Astrocyte of the hippocampus (primary cell): Measurements from ENCODE around the gene SERPINA5.
"Not testable (repeated sequence)": the region's sequence is repeated elsewhere in the genome, so short reads cannot be mapped to it uniquely, and the experiment has no call there.

ENCODE experiments used
- DNase-seq: peaks from one replicate; pipeline ENCODE4 v3.0.0; 2011; ENCODE audit warnings: low read depth, low spot score

The SERPINA5 gene

GRCh38 chr14:94621358-94622134 lies 40.3 kb downstream of the SERPINA5 start:
- DNase-seq: no peak

DNA sequence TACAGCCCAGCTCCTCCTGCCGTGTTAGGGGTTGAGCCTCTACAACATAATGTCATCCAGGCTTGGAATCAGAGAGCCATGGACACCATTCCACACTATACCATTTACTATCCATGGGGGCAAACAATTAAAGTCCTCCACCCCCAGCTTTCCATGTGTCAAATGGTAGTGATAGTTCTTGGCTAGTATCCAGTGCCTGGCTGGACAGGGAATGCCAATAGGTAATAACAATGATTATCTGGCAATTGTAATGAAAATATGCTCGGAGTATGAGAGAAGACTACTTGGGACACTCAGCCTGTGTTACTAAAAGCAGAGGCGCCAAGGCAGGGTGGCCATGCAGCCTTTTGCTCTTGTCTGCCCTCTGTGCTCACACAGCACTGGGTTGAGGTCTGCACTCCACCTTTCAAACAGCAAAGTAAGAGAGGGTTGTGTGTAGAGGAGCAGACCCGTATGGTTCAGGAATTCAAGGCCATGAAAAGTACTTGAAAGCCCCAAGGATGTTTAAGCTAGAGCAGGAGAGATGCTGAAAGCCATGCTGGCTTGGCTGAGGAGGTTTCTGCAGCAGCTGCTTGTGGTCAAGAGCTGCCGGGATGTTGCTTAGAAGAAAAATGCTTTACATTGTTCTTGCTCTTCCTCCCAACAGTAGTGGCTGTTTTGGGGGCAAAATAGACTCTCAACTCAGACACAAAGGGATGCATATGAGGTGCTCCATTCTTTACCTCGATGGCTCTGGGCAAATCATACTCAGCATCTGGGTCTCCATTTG lies 41.6 kb downstream of the SERPINA5 start:
- DNase-seq: peak; percentile 27

- DNase-seq: no peak
Observed at GRCh38 chr14:94623422-94623809, 42.2 kb downstream of the SERPINA5 start.

DNA sequence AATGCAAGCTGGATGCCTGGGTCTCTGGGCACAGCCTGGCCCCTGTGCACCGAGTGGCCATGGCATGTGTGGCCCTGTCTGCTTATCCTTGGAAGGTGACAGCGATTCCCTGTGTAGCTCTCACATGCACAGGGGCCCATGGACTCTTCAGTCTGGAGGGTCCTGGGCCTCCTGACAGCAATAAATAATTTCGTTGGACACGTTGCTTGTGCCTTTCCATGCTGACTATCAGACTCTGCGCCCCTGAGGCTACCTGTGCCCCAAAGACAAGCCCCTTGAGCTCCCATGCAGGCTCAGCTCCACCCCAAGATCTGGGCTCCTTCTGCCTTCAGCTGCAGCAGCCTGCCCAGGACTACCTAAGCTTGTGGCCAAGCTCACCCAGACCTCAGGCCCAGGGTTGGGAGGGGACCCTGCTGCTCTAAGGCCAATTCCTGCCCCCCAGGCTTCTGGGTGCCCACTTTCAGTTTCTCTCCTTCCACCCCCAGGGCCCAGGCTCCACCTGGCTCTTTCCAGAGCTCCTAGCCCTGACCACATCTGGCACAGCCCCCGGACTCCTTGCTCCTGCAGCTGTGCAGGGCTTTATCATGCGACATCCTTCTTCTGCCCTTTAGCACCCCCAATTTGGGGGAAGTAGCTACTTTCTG lies 42.8 kb downstream of the SERPINA5 start:
- no peak for DNase-seq

DNA sequence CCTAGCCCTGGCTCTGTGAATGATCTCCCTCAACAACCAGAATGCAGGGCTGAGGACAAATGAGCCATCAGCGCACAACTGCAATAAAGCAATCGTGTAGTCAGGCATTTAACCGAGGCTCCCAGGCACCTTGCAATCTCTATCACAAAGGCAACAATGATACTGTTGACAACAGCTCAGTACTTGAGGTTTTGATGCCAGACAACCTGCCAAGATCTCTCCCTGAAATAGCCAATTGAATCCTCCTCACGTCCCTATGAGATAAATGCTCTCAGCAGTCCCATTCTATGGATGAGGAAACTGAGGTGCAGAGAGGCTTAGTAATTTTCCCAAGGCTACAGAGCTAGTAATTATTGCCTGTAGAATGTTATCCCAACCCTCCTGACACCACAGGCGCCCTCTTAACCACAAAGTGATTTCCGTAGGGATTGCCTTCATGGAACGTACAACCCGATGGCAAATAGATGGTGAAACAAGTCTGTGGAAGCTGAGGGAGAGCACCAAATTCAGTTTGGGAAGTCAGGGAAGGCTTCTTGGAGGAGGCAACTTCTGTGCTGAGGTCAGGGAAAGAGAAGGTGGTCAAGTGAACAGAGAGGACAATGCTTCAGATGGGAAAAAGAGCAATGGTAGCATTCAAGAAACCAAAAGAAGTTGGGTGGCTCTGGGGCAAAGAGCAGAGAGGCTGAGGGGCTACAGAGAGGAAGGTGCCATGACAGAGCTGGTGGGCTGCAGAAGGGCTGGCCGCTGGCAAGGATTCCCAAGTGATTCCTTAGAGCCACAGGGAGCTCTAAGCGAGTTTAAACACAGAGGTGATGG lies 43.5 kb downstream of the SERPINA5 start:
- DNase-seq: no peak

- DNase-seq: no peak
Observed at GRCh38 chr14:94625353-94625635, 44.1 kb downstream of the SERPINA5 start.

DNA sequence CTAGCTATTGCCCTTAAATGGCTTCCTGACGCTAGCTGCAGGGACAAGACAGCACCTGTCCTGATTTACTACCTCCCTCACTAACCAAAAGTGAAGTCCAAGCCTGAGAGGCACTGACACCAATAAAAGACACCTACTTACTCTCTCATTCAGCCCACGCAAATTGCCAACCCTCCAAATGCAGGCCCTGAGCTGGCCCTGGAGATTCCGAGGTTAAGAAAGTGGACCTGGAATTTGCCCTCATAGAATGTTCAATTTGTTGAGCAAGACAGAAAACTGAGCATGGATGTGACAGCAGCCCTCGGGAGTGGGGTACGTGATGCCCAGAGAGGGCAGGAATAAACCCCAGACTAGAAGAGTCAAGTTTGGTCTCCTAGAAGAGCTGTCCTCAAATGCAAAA lies 47.4 kb downstream of the SERPINA5 start:
- no peak for DNase-seq

DNA sequence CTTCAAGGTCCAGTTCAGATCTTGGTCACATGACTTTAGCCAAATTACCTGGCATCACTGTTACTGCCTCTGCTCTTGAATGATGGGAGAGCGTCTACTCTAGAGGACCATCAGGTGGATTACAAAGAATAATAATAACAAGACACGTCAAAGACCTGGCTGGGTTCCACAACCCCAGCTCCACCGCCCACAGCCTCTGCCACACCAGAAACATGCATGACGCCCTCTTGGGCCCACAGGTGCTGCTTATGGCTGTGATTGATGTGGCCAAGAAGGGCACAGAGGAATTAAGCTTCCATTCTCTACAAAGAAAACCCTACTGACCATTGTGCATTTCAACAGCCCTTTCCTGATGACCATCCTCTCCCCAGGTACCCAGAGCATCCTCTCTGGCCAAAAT lies 49.2 kb downstream of the SERPINA5 start:
- DNase-seq: no peak

- DNase-seq: no peak
Observed at GRCh38 chr14:94631050-94631449, 49.8 kb downstream of the SERPINA5 start.

- DNase-seq: no peak
Observed at GRCh38 chr14:94631536-94632304, 50.5 kb downstream of the SERPINA5 start.

DNA sequence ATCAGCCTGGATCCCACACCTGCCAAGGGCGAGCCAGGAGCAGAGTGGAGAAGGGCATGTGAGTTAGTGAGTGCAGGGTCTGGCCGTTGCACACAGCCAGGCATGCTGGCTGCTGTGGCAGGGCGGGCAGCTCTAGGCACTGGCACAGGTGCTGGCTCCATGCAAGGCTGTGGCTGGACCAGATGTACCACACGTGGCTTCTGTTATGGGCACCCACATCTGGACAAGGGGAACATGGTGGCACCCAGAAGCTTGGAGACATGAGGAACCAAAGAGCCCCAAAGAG lies 51.0 kb downstream of the SERPINA5 start:
- DNase-seq: no peak

DNA sequence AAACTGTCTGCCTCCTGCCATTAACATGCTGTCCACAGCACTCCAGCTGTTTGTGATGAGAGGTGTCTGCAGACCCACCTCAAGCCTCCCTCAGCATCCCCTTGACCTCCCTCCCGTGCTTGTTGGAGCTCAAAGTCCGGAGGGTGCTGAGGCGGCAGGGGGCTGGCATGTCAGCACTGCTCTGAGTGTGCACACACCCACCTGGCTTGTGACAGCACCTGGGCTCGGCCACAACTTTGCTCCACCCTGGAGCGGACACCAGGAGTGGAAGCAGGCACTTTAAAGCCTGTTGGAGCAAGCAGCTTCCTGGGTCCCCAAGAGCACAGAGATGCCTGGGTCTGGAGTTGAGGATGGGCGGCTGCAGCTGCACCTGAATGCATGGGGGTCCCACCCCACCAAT lies 51.9 kb downstream of the SERPINA5 start:
- DNase-seq: no peak

- DNase-seq: no peak
Observed at GRCh38 chr14:94635154-94635553, 53.9 kb downstream of the SERPINA5 start.

DNA sequence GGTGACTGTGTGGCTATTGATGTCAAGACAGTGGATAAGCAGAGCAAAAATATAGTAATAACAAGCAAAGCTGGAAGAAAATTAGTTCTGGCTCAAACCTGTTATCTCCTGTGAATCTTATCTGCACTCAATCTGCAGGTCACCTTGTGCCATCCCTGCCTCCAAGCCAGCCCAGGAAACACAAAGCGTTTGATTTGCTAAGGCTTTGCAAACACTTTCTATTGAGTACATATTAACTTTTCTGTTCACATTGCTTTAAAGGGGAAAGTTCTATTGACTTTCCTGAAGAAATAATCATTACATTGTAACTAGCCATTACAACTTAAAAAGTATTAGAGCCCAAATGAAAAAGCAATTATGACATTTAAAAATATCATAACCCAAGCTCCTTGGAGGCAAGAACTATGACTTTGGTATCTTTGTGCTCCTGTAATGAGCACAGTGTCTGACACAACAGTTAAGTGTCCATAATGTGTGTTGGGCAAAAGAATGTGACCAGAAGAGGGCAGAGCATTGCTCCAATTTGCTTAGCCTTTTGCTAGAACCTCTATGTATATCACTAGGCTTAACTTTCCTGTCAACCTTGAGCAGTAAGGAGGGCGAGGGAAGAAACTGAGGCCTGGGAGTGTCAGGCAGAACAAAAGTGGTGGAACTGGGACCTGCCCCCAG lies 55.7 kb downstream of the SERPINA5 start:
- no peak for DNase-seq

DNA sequence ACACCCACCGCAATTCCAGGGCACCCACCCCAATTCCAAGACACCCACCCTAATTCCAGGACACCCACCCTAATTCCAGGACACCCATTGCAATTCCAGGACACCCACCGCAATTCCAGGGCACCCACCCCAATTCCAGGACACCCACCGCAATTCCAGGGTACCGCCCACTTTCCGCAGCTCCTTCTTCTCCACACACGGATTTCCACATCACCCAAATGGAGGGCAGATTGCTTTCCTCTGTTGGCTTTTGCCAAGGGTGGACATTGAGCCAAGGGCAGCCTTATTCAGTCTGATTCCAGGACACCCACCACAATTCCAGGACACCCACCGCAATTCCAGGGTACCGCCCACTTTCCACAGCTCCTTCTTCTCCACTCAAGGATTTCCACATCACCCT lies 56.6 kb downstream of the SERPINA5 start:
- not testable (repeated sequence) for DNase-seq

- DNase-seq: no peak
Observed at GRCh38 chr14:94638339-94638738, 57.1 kb downstream of the SERPINA5 start.

- DNase-seq: no peak
Observed at GRCh38 chr14:94638961-94639817, 58.0 kb downstream of the SERPINA5 start.

GRCh38 chr14:94640721-94641631 lies 59.8 kb downstream of the SERPINA5 start:
- DNase-seq: no peak

DNA sequence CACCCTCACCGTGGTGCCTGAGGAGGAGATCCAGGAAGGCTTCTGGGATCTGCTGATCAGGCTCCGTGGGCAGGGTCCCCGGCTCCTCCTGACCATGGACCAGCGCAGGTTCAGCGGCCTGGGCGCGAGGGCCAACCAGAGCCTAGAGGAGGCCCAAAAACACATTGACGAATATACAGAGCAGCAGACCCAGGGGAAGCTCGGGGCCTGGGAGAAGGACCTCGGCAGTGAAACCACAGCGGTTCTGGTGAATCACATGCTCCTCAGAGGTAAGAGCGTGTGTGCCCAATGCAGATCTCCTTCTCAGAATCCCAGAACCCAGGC lies 60.4 kb downstream of the SERPINA5 start:
- no peak for DNase-seq
